K562 (cell line): Measurements from ENCODE around the gene IRF3. TPM values are rescaled to one million over a fixed set of nuclear protein-coding genes. Genes with fewer than 3 reads are reported as not detected.

ENCODE experiments used
- HNRNPH1 ChIP-seq: fragments of 200-400 bp; formaldehyde crosslinking; optimal IDR thresholded peaks from 2 replicates; pipeline ENCODE3; 2017; ENCODE audit warnings: low read depth, mild to moderate bottlenecking, low read length, moderate library complexity
- JUN ChIP-seq, 2 experiments: sonication (generic) in 1 of 2; formaldehyde crosslinking in 1 of 2; IDR thresholded peaks; 2 replicates each; pipeline versions ENCODE4 v1.6.1 to v1.8.0; 2012 to 2022; ENCODE audit warnings: borderline replicate concordance in 2 of 2, mild to moderate bottlenecking in 2 of 2, improper control_type of control experiment in 1 of 2, low read depth in 1 of 2, low read length in 1 of 2, missing genetic modification reagents in 1 of 2
- MBD2 ChIP-seq: sonication (generic); IDR thresholded peaks from 2 replicates; pipeline ENCODE4 v1.6.1; 2016; ENCODE audit warnings: low read depth, borderline replicate concordance
- MECOM ChIP-seq: fragments of 250-450 bp; sonication (Bioruptor Pico); IDR thresholded peaks from 2 replicates; pipeline ENCODE4 v1.8.0; 2022; ENCODE audit warnings: inconsistent platforms
- NR4A1 ChIP-seq, 2 experiments: fragments of 250-450 bp in 1 of 2; fragments of 450-650 bp in 1 of 2; sonication (Bioruptor Pico) in 1 of 2; IDR thresholded peaks; 2 replicates each; pipeline versions ENCODE4 v1.4.0 to v1.6.1; 2016 to 2020; ENCODE audit warnings: mild to moderate bottlenecking in 2 of 2, missing compliant biosample characterization in 1 of 2, missing genetic modification characterization in 1 of 2, moderate library complexity in 1 of 2
- PCBP1 ChIP-seq: fragments of 200-400 bp; formaldehyde crosslinking; IDR thresholded peaks from 2 replicates; pipeline ENCODE4 v1.6.1; 2018; ENCODE audit warnings: mild to moderate bottlenecking, low read depth, low read length; ENCODE audit not compliant: poor library complexity, severe bottlenecking
- POLR2A ChIP-seq: fragments of 450-650 bp; conservative IDR thresholded peaks from 2 replicates; pipeline ENCODE4 v1.6.1; 2016
- RBM14 ChIP-seq: fragments of 200-400 bp; formaldehyde crosslinking; IDR thresholded peaks from 2 replicates; pipeline ENCODE4 v1.6.1; 2018; ENCODE audit warnings: low read depth, mild to moderate bottlenecking, low read length, moderate library complexity, borderline replicate concordance; ENCODE audit not compliant: insufficient read depth
- RBM15 ChIP-seq: fragments of 200-400 bp; formaldehyde crosslinking; IDR thresholded peaks from 2 replicates; pipeline ENCODE4 v1.6.1; 2018; ENCODE audit warnings: mild to moderate bottlenecking, low read length, moderate library complexity; ENCODE audit not compliant: insufficient read depth
- TCFL5 ChIP-seq: fragments of 250-450 bp; sonication (Bioruptor Pico); conservative IDR thresholded peaks from 2 replicates; pipeline ENCODE4 v1.6.1; 2021; ENCODE audit warnings: mild to moderate bottlenecking, moderate library complexity, matching md5 sums
- ZBTB1 ChIP-seq: sonication (generic); formaldehyde crosslinking; IDR thresholded peaks from 2 replicates; pipeline ENCODE4 v1.8.1; 2023; ENCODE audit warnings: missing genetic modification reagents, low read depth, mild to moderate bottlenecking, borderline replicate concordance
- ZFP36 ChIP-seq: fragments of 150-350 bp; IDR thresholded peaks from 2 replicates; pipeline ENCODE4 v1.6.1; 2018; ENCODE audit warnings: low read length, low read depth; ENCODE audit not compliant: partially characterized antibody
- ZNF436 ChIP-seq: fragments of 250-450, 450-650 bp; sonication (Bioruptor Pico); formaldehyde crosslinking; IDR thresholded peaks from 2 replicates; pipeline ENCODE4 v1.7.0; 2020; ENCODE audit warnings: mild to moderate bottlenecking
- ZNF445 ChIP-seq: fragments of 250-450 bp; sonication (Bioruptor Pico); IDR thresholded peaks from 2 replicates; pipeline ENCODE4 v1.4.0; 2020; ENCODE audit warnings: low read depth, mild to moderate bottlenecking, moderate library complexity
- ZNF76 ChIP-seq: fragments of 250-450 bp; sonication (Bioruptor Pico); IDR thresholded peaks from 2 replicates; pipeline ENCODE4 v1.4.0; 2020; ENCODE audit warnings: mild to moderate bottlenecking, moderate library complexity, borderline replicate concordance
- polyA plus RNA-seq, 8 experiments: library from polyadenylated mRNA; depleted of rRNA in 4 of 8; stranded (reverse) in 5 of 8; unstranded in 3 of 8; fragments of >200 nt; fragmentation: Nextera tagmentation in 2 of 8; fragmentation: Illumina TruSeq in 1 of 8; extraction: Ambion mirVana in 2 of 8; extraction: Trizol in 1 of 8; gene quantifications; 2 replicates each; pipeline versions ENCODE4 v1.2.1 to v1.2.3, GENCODE V29; 2011 to 2014; ENCODE audit warnings: inconsistent platforms in 1 of 8, missing spikeins in 1 of 8
- total RNA-seq, 7 experiments: library from RNA; depleted of rRNA in 6 of 7; stranded (reverse); fragments of >200 nt in 6 of 7; fragmentation: Illumina TruSeq in 2 of 7; extraction: Trizol in 2 of 7; gene quantifications; 2 replicates each; pipeline versions ENCODE4 v1.2.1 to v1.2.3, GENCODE V29; 2011 to 2021; ENCODE audit warnings: low replicate concordance in 1 of 7
- TF ChIP-seq, protein P1 (sequence below): sonication (generic); formaldehyde crosslinking; IDR thresholded peaks from 2 replicates; pipeline ENCODE4 v1.8.0; 2022; ENCODE audit warnings: missing genetic modification reagents, mild to moderate bottlenecking, borderline replicate concordance
- TF ChIP-seq, protein P2 (sequence below): fragments of 250-450 bp; sonication (Bioruptor Pico); IDR thresholded peaks from 2 replicates; pipeline ENCODE4 v1.5.1; 2021; ENCODE audit warnings: mild to moderate bottlenecking
- TF ChIP-seq, protein P3 (sequence below), 3 experiments: fragments of 200-800 bp in 1 of 3; sonication (Bioruptor generic) in 1 of 3; sonication (generic) in 1 of 3; formaldehyde crosslinking in 1 of 3; IDR thresholded peaks; 2 replicates each; pipeline versions ENCODE4 v1.6.1 to v1.8.0; 2016 to 2022; ENCODE audit warnings: mild to moderate bottlenecking in 2 of 3, missing compliant biosample characterization in 2 of 3, missing genetic modification characterization in 2 of 3, missing genetic modification reagents in 1 of 3
- TF ChIP-seq, protein P4 (sequence below): fragments of 200-800 bp; sonication (Bioruptor generic); IDR thresholded peaks from 2 replicates; pipeline ENCODE4 v1.6.1; 2017; ENCODE audit warnings: missing genetic modification characterization, missing compliant biosample characterization
- TF ChIP-seq, protein P5 (sequence below): sonication (generic); formaldehyde crosslinking; IDR thresholded peaks from 2 replicates; pipeline ENCODE4 v1.8.0; 2022; ENCODE audit warnings: mild to moderate bottlenecking, low read depth, missing genetic modification reagents

The IRF3 gene
- total and polyA plus RNA-seq, 9 of the 15 experiments (the other 6 are each of a cell fraction or from before 2014, with no cell fraction given), result 7.5 to 145 (median 65.4) TPM

DNA sequence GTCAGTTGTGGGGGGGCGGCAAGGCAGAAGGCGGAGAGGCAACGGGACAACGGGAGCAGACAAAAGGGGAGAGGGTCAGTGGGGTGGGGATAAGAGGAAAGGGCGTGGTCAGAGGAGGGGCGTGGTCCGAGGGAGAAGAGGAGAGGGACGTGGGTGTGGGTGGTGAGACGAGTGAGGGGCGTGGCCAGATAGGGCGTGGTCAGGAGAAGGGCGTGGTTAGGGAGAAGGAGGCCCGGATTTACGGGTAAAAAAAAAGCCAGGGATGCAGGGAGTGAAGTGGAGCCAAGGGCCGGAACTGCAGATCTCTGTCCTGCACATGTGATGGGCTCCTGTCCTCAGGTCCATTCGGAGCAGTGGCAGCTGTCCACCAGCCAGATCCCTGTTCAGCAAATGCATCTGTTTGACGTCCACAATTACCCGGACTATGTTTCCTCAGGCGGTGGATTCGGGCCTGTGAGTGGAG lies 46.8 kb upstream of the IRF3 start (continued):
- TF ChIP-seq, protein P1, sequence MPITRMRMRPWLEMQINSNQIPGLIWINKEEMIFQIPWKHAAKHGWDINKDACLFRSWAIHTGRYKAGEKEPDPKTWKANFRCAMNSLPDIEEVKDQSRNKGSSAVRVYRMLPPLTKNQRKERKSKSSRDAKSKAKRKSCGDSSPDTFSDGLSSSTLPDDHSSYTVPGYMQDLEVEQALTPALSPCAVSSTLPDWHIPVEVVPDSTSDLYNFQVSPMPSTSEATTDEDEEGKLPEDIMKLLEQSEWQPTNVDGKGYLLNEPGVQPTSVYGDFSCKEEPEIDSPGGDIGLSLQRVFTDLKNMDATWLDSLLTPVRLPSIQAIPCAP, result no peak
- TF ChIP-seq, protein P2, sequence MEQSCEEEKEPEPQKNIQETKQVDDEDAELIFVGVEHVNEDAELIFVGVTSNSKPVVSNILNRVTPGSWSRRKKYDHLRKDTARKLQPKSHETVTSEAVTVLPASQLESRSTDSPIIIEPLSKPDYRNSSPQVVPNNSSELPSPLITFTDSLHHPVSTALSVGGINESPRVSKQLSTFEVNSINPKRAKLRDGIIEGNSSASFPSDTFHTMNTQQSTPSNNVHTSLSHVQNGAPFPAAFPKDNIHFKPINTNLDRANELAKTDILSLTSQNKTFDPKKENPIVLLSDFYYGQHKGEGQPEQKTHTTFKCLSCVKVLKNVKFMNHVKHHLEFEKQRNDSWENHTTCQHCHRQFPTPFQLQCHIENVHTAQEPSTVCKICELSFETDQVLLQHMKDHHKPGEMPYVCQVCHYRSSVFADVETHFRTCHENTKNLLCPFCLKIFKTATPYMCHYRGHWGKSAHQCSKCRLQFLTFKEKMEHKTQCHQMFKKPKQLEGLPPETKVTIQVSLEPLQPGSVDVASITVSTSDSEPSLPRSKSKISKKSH (CRISPR knock-in tag), result no peak
- no peak for TF ChIP-seq RBM15
- TF ChIP-seq NR4A1 (CRISPR knock-in tag; IDR thresholded peaks at IDR 0.05), result no peak
- TF ChIP-seq NR4A1 (tag; IDR thresholded peaks at IDR 0.05), result no peak
- TF ChIP-seq POLR2A, result peak; percentile 39
- no peak for TF ChIP-seq TCFL5
- TF ChIP-seq ZNF436, result no peak
- no peak for TF ChIP-seq ZBTB1
- TF ChIP-seq, protein P3, sequence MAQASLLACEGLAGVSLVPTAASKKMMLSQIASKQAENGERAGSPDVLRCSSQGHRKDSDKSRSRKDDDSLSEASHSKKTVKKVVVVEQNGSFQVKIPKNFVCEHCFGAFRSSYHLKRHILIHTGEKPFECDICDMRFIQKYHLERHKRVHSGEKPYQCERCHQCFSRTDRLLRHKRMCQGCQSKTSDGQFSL (CRISPR knock-in tag; IDR thresholded peaks at IDR 0.05), result peak; percentile 97
- TF ChIP-seq, protein P3 (tag; IDR thresholded peaks at IDR 0.05), result peak in 1 of 2 experiments; percentile 66; a peak in 2 of 4 replicates
- no peak for TF ChIP-seq RBM14
- no peak for TF ChIP-seq ZNF445
- TF ChIP-seq ZNF76 (CRISPR knock-in tag), result no peak
- TF ChIP-seq ZFP36, result no peak
- no peak for TF ChIP-seq MECOM
- no peak for TF ChIP-seq PCBP1
- no peak for TF ChIP-seq HNRNPH1
- 0 out of 2 replicates have a peak, but pooled peaks have one; percentile 29 for TF ChIP-seq JUN (IDR thresholded peaks at IDR 0.05; ENCODE audit: borderline replicate concordance, low read depth, low read length)
- no peak for TF ChIP-seq JUN (CRISPR knock-in tag; IDR thresholded peaks at IDR 0.05; ENCODE audit: borderline replicate concordance)
- no peak for TF ChIP-seq MBD2
- TF ChIP-seq, protein P4, sequence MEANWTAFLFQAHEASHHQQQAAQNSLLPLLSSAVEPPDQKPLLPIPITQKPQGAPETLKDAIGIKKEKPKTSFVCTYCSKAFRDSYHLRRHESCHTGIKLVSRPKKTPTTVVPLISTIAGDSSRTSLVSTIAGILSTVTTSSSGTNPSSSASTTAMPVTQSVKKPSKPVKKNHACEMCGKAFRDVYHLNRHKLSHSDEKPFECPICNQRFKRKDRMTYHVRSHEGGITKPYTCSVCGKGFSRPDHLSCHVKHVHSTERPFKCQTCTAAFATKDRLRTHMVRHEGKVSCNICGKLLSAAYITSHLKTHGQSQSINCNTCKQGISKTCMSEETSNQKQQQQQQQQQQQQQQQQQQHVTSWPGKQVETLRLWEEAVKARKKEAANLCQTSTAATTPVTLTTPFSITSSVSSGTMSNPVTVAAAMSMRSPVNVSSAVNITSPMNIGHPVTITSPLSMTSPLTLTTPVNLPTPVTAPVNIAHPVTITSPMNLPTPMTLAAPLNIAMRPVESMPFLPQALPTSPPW (CRISPR knock-in tag), result peak; percentile 68
- TF ChIP-seq, protein P5, sequence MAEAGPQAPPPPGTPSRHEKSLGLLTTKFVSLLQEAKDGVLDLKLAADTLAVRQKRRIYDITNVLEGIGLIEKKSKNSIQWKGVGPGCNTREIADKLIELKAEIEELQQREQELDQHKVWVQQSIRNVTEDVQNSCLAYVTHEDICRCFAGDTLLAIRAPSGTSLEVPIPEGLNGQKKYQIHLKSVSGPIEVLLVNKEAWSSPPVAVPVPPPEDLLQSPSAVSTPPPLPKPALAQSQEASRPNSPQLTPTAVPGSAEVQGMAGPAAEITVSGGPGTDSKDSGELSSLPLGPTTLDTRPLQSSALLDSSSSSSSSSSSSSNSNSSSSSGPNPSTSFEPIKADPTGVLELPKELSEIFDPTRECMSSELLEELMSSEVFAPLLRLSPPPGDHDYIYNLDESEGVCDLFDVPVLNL, result no peak
